Glutamatergic neuron (in vitro differentiated cells): ENCODE results near the gene SERBP1. TPM values are rescaled to one million over a fixed set of nuclear protein-coding genes. Genes with fewer than 3 reads are reported as not detected.

Source experiments
- DNase-seq: peaks from one replicate; pipeline ENCODE4 v3.0.0; 2022
- H3K27ac Mint-ChIP-seq: one replicate; pipeline ENCODE4 v1.8.0; 2020; ENCODE audit warnings: mild to moderate bottlenecking, mixed read lengths, inconsistent platforms; ENCODE audit not compliant: unreplicated experiment
- H3K27me3 Mint-ChIP-seq: one replicate; pipeline ENCODE4 v1.8.0; 2020; ENCODE audit warnings: mild to moderate bottlenecking, moderate library complexity, mixed read lengths, inconsistent platforms; ENCODE audit not compliant: unreplicated experiment
- H3K36me3 Mint-ChIP-seq: one replicate; pipeline ENCODE4 v1.8.0; 2020; ENCODE audit warnings: mild to moderate bottlenecking, mixed read lengths, inconsistent platforms; ENCODE audit not compliant: unreplicated experiment
- H3K4me1 Mint-ChIP-seq: one replicate; pipeline ENCODE4 v1.8.0; 2020; ENCODE audit warnings: mild to moderate bottlenecking, low read depth, mixed read lengths, inconsistent platforms; ENCODE audit not compliant: unreplicated experiment
- H3K4me3 Mint-ChIP-seq: one replicate; pipeline ENCODE4 v1.8.0; 2020; ENCODE audit warnings: mild to moderate bottlenecking, mixed read lengths, inconsistent platforms; ENCODE audit not compliant: unreplicated experiment
- H3K9me3 Mint-ChIP-seq: one replicate; pipeline ENCODE4 v1.8.0; 2020; ENCODE audit warnings: mild to moderate bottlenecking, moderate library complexity, mixed read lengths, inconsistent platforms; ENCODE audit not compliant: unreplicated experiment
- total RNA-seq: library from RNA; stranded (reverse); fragmentation: NEBNext Ultra II Directional; extraction: Animal tissue kit (Norgen Biotek cat#: 25700); gene quantifications from one replicate; pipeline ENCODE4 v1.2.1, GENCODE V29; 2021; ENCODE audit not compliant: unreplicated experiment
- TF ChIP-seq, protein P1 (sequence below): fragments of 200-600 bp; sonication (generic); IDR thresholded peaks from one replicate; pipeline ENCODE4 v1.5.0; 2021; ENCODE audit not compliant: partially characterized antibody, unreplicated experiment

Gene SERBP1
- total RNA-seq, 1 donor from 2014 or later: 159 TPM

- no peak overlapping the region for H3K27ac Mint-ChIP-seq
- no peak overlapping the region for H3K4me3 Mint-ChIP-seq
- TF ChIP-seq, protein P1, sequence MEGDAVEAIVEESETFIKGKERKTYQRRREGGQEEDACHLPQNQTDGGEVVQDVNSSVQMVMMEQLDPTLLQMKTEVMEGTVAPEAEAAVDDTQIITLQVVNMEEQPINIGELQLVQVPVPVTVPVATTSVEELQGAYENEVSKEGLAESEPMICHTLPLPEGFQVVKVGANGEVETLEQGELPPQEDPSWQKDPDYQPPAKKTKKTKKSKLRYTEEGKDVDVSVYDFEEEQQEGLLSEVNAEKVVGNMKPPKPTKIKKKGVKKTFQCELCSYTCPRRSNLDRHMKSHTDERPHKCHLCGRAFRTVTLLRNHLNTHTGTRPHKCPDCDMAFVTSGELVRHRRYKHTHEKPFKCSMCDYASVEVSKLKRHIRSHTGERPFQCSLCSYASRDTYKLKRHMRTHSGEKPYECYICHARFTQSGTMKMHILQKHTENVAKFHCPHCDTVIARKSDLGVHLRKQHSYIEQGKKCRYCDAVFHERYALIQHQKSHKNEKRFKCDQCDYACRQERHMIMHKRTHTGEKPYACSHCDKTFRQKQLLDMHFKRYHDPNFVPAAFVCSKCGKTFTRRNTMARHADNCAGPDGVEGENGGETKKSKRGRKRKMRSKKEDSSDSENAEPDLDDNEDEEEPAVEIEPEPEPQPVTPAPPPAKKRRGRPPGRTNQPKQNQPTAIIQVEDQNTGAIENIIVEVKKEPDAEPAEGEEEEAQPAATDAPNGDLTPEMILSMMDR: no peak
- peaks cover 3% of the 10 kb centered on the region for H3K4me1 Mint-ChIP-seq
- no peaks in the 10 kb centered on the region for H3K9me3 Mint-ChIP-seq
- no peak for DNase-seq
- peaks cover 1% of the 10 kb centered on the region for H3K27me3 Mint-ChIP-seq
- H3K36me3 Mint-ChIP-seq: no peaks in the 10 kb centered on the region
Observed at GRCh38 chr1:67371681-67372080, 58.5 kb downstream of the SERBP1 start.

- Mint-ChIP-seq H3K4me1 (peaks cover 3% of the 10 kb centered on the region), H3K27me3 (peaks cover 1% of the 10 kb centered on the region), H3K9me3 (no peaks in the 10 kb centered on the region), H3K27ac (no peak overlapping the region), H3K36me3 (no peaks in the 10 kb centered on the region), H3K4me3 (no peak overlapping the region)
- no peak for DNase-seq
- TF ChIP-seq, protein P1: no peak
Observed at GRCh38 chr1:67371043-67371442, 59.2 kb downstream of the SERBP1 start.

- no peak overlapping the region for H3K27ac Mint-ChIP-seq
- H3K36me3 Mint-ChIP-seq: no peaks in the 10 kb centered on the region
- H3K4me1 Mint-ChIP-seq: peaks cover 3% of the 10 kb centered on the region
- DNase-seq: no peak
- H3K27me3 Mint-ChIP-seq: no peaks in the 10 kb centered on the region
- no peak overlapping the region for H3K4me3 Mint-ChIP-seq
- TF ChIP-seq, protein P1: no peak
- H3K9me3 Mint-ChIP-seq: no peaks in the 10 kb centered on the region
Observed at GRCh38 chr1:67368046-67368514, 62.1 kb downstream of the SERBP1 start.

- Mint-ChIP-seq H3K4me3 (no peak overlapping the region), H3K27ac (no peak overlapping the region), H3K36me3 (no peaks in the 10 kb centered on the region), H3K4me1 (peaks cover 3% of the 10 kb centered on the region), H3K9me3 (no peaks in the 10 kb centered on the region), H3K27me3 (no peaks in the 10 kb centered on the region)
- TF ChIP-seq, protein P1: no peak
- no peak for DNase-seq
Observed at GRCh38 chr1:67367370-67368045, 62.7 kb downstream of the SERBP1 start.

GRCh38 chr1:67361641-67362040 lies 68.6 kb downstream of the SERBP1 start:
- Mint-ChIP-seq H3K4me1 (no peaks in the 10 kb centered on the region), H3K4me3 (no peak overlapping the region), H3K27me3 (no peaks in the 10 kb centered on the region), H3K9me3 (no peaks in the 10 kb centered on the region), H3K27ac (no peak overlapping the region), H3K36me3 (no peaks in the 10 kb centered on the region)
- TF ChIP-seq, protein P1: no peak
- no peak for DNase-seq
